Neural progenitor cell (in vitro differentiated cells): ENCODE measurements around the gene IL11RA. TPM values are rescaled to one million over a fixed set of nuclear protein-coding genes. Genes with fewer than 3 reads are reported as not detected.
A peak's percentile ranks its signal among the peaks of the same experiment; 100 is the strongest.

Source experiments
- DNase-seq: peaks from one replicate; pipeline ENCODE4 v3.0.0-alpha.2; 2016; ENCODE audit warnings: low spot score
- H2AFZ ChIP-seq: fragments of 200-600 bp; sonication (generic); replicated peaks from 2 replicates; pipeline ENCODE4 v1.6.1; 2016; ENCODE audit warnings: antibody characterized with exemption
- H3F3A ChIP-seq: fragments of 200-600 bp; sonication (generic); 2 replicates; pipeline ENCODE4 v1.6.1; 2016; ENCODE audit warnings: antibody characterized with exemption, low read depth
- H3K27ac ChIP-seq: fragments of 200-600 bp; sonication (generic); 2 replicates; pipeline ENCODE4 v1.5.1; 2016; ENCODE audit warnings: mild to moderate bottlenecking
- H3K27me3 ChIP-seq: fragments of 200-600 bp; sonication (generic); 2 replicates; pipeline ENCODE4 v1.6.1; 2016; ENCODE audit warnings: mild to moderate bottlenecking, moderate library complexity
- H3K36me3 ChIP-seq: fragments of 200-600 bp; sonication (generic); 2 replicates; pipeline ENCODE4 v1.5.1; 2016
- H3K4me1 ChIP-seq: fragments of 200-600 bp; sonication (generic); 2 replicates; pipeline ENCODE4 v1.6.1; 2016; ENCODE audit warnings: mixed run types
- H3K4me2 ChIP-seq: fragments of 200-600 bp; sonication (generic); 2 replicates; pipeline ENCODE4 v1.6.1; 2016
- H3K4me3 ChIP-seq: fragments of 200-600 bp; sonication (generic); 2 replicates; pipeline ENCODE4 v1.5.1; 2016
- H3K79me2 ChIP-seq: fragments of 200-600 bp; sonication (generic); 2 replicates; pipeline ENCODE4 v1.6.1; 2016; ENCODE audit warnings: low read depth
- H3K9ac ChIP-seq: fragments of 200-600 bp; sonication (generic); 2 replicates; pipeline ENCODE4 v1.6.1; 2016
- H3K9me3 ChIP-seq: fragments of 200-600 bp; sonication (generic); 2 replicates; pipeline ENCODE4 v1.5.1; 2016; ENCODE audit warnings: low read depth
- H4K20me1 ChIP-seq: fragments of 200-600 bp; sonication (generic); 2 replicates; pipeline ENCODE4 v1.6.1; 2016; ENCODE audit warnings: low read depth
- H3K27ac Mint-ChIP-seq: 3 replicates; pipeline ENCODE4 v1.8.0; 2021; ENCODE audit warnings: mixed read lengths
- H3K27me3 Mint-ChIP-seq: 2 replicates; pipeline ENCODE4 v1.8.0; 2022; ENCODE audit warnings: low read depth, mild to moderate bottlenecking, inconsistent platforms, moderate library complexity, mixed read lengths; ENCODE audit not compliant: insufficient read depth
- H3K36me3 Mint-ChIP-seq: 3 replicates; pipeline ENCODE4 v1.8.0; 2021; ENCODE audit warnings: mixed read lengths
- H3K4me1 Mint-ChIP-seq: 3 replicates; pipeline ENCODE4 v1.8.0; 2021; ENCODE audit warnings: mixed read lengths
- H3K4me3 Mint-ChIP-seq: 3 replicates; pipeline ENCODE4 v1.8.0; 2021; ENCODE audit warnings: mild to moderate bottlenecking, moderate library complexity, mixed read lengths
- H3K9me3 Mint-ChIP-seq: 3 replicates; pipeline ENCODE4 v1.8.0; 2020; ENCODE audit warnings: mixed read lengths
- CTCF ChIP-seq: fragments of 200-600 bp; sonication (generic); IDR thresholded peaks from 2 replicates; pipeline ENCODE4 v1.5.1; 2017; ENCODE audit warnings: antibody characterized with exemption, mild to moderate bottlenecking
- EZH2 ChIP-seq: fragments of 200-600 bp; sonication (generic); IDR thresholded peaks from 2 replicates; pipeline ENCODE4 v1.6.1; 2017; ENCODE audit warnings: antibody characterized with exemption, mild to moderate bottlenecking, moderate library complexity
- EZH2phosphoT487 ChIP-seq: fragments of 200-600 bp; sonication (generic); IDR thresholded peaks from 2 replicates; pipeline ENCODE4 v1.6.1; 2017; ENCODE audit warnings: antibody characterized with exemption
- total RNA-seq: library from RNA; depleted of rRNA; stranded (reverse); fragments of >200 nt; gene quantifications from 2 replicates; pipeline ENCODE4 v1.2.3, GENCODE V29; 2015; ENCODE audit warnings: low replicate concordance

The IL11RA gene
- total RNA-seq, 1 donor from 2014 or later: 12.7 TPM

- no peaks in the 10 kb centered on the region for H4K20me1 ChIP-seq
- H3K27ac ChIP-seq: no peak overlapping the region
- Mint-ChIP-seq H3K4me1 (peaks cover 24% of the 10 kb centered on the region), H3K36me3 (peaks cover 2% of the 10 kb centered on the region), H3K27ac (peak overlapping the region; percentile 96), H3K27me3 (peaks cover 14% of the 10 kb centered on the region), H3K4me3 (peak overlapping the region; percentile 90), H3K9me3 (no peaks in the 10 kb centered on the region)
- peak overlapping the region; percentile 61 for H2AFZ ChIP-seq
- H3K79me2 ChIP-seq: peaks cover 13% of the 10 kb centered on the region
- no peaks in the 10 kb centered on the region for H3K36me3 ChIP-seq
- H3K27me3 ChIP-seq: peaks cover 2% of the 10 kb centered on the region
- H3K4me3 ChIP-seq: peak overlapping the region; percentile 66
- peaks cover 8% of the 10 kb centered on the region for H3K4me1 ChIP-seq
- H3K9ac ChIP-seq: peak overlapping the region; percentile 46
- H3K9me3 ChIP-seq: no peaks in the 10 kb centered on the region
- no peak for DNase-seq
- no peak for TF ChIP-seq EZH2phosphoT487
- TF ChIP-seq EZH2: no peak
- no peak for TF ChIP-seq CTCF
- peaks cover 14% of the 10 kb centered on the region for H3F3A ChIP-seq
- H3K4me2 ChIP-seq: peak overlapping the region; percentile 86
These were observed 40.7 kb upstream of the IL11RA start for GRCh38 chr9:34611251-34611810.

- Mint-ChIP-seq H3K9me3 (no peaks in the 10 kb centered on the region), H3K36me3 (peaks cover 7% of the 10 kb centered on the region), H3K27me3 (peaks cover 14% of the 10 kb centered on the region), H3K27ac (peak within 1 kb of the TSS; percentile 96), H3K4me3 (peak within 1 kb of the TSS; percentile 90), H3K4me1 (peaks cover 24% of the 10 kb centered on the region)
- no peaks in the 10 kb centered on the region for H4K20me1 ChIP-seq
- peaks cover 13% of the 10 kb centered on the region for H3K79me2 ChIP-seq
- H3K9ac ChIP-seq: peak within 1 kb of the TSS; percentile 46
- no peaks in the 10 kb centered on the region for H3K9me3 ChIP-seq
- peak within 1 kb of the TSS; percentile 66 for H3K4me3 ChIP-seq
- H3K36me3 ChIP-seq: no peaks in the 10 kb centered on the region
- peak within 1 kb of the TSS; percentile 61 for H2AFZ ChIP-seq
- no peaks in the 10 kb centered on the region for H3K27me3 ChIP-seq
- H3K4me1 ChIP-seq: peaks cover 8% of the 10 kb centered on the region
- H3K4me2 ChIP-seq: peak within 1 kb of the TSS; percentile 86
- peak; percentile 95 for DNase-seq
- H3F3A ChIP-seq: peaks cover 14% of the 10 kb centered on the region
- no peak within 1 kb of the TSS for H3K27ac ChIP-seq
- TF ChIP-seq CTCF (no peak), EZH2phosphoT487 (no peak), EZH2 (peak; percentile 36)
These were observed 39.9 kb upstream of the IL11RA start, which contains the start of gene RPP25L for GRCh38 chr9:34611811-34612787. TSS of gene RPP25L (minus strand) at chr9:34612097. CDS start at chr9:34611296, 801 bp downstream.

- H3K9ac ChIP-seq: no peak overlapping the region
- H3F3A ChIP-seq: peaks cover 14% of the 10 kb centered on the region
- TF ChIP-seq EZH2phosphoT487: no peak
- peak; percentile 89 for TF ChIP-seq CTCF
- no peaks in the 10 kb centered on the region for H3K9me3 ChIP-seq
- DNase-seq: peak; percentile 94
- peaks cover 7% of the 10 kb centered on the region for H3K36me3 Mint-ChIP-seq
- peaks cover 13% of the 10 kb centered on the region for H3K79me2 ChIP-seq
- no peaks in the 10 kb centered on the region for H3K9me3 Mint-ChIP-seq
- peak overlapping the region; percentile 86 for H3K4me2 ChIP-seq
- H3K27ac ChIP-seq: no peak overlapping the region
- H3K4me1 Mint-ChIP-seq: peaks cover 24% of the 10 kb centered on the region
- no peaks in the 10 kb centered on the region for H3K27me3 ChIP-seq
- H3K27ac Mint-ChIP-seq: peak overlapping the region; percentile 86
- H3K27me3 Mint-ChIP-seq: peaks cover 14% of the 10 kb centered on the region
- H3K4me3 ChIP-seq: peak overlapping the region; percentile 66
- no peaks in the 10 kb centered on the region for H4K20me1 ChIP-seq
- no peak overlapping the region for H2AFZ ChIP-seq
- H3K4me3 Mint-ChIP-seq: peak overlapping the region; percentile 90
- H3K36me3 ChIP-seq: no peaks in the 10 kb centered on the region
- peaks cover 8% of the 10 kb centered on the region for H3K4me1 ChIP-seq
These were observed 39.1 kb upstream of the IL11RA start for GRCh38 chr9:34612788-34613390.
